ENCODE results near the gene TMEM63A.

DNA sequence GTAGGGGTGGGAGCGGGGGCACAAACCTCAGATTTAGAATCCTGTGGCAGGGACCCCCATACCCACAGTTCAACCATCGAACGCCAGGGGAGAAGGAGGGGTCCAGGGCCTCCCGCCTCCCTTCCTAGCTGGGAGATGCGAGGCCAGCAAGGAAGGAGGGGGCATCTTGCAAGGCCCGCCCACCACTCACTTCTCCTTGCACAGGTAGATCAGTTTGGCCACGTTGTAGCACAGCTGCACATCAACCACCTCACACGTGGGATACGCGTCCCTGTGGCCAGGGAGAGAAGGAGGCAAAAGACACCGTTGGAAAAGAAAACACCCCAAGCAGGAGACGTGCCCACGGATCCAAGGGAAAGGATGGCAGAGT is 19.6 kb downstream of the TMEM63A start:
- TF ChIP-seq, protein P1, sequence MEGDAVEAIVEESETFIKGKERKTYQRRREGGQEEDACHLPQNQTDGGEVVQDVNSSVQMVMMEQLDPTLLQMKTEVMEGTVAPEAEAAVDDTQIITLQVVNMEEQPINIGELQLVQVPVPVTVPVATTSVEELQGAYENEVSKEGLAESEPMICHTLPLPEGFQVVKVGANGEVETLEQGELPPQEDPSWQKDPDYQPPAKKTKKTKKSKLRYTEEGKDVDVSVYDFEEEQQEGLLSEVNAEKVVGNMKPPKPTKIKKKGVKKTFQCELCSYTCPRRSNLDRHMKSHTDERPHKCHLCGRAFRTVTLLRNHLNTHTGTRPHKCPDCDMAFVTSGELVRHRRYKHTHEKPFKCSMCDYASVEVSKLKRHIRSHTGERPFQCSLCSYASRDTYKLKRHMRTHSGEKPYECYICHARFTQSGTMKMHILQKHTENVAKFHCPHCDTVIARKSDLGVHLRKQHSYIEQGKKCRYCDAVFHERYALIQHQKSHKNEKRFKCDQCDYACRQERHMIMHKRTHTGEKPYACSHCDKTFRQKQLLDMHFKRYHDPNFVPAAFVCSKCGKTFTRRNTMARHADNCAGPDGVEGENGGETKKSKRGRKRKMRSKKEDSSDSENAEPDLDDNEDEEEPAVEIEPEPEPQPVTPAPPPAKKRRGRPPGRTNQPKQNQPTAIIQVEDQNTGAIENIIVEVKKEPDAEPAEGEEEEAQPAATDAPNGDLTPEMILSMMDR (IDR thresholded peaks at IDR 0.05; ENCODE audit: low read length): no peak
- no peak for TF ChIP-seq EZH2 (IDR thresholded peaks at IDR 0.05; ENCODE audit: borderline replicate concordance, low read length)

Data from OCI-LY1 (cell line).